ENCODE results near the gene PIWIL1. TPM values are rescaled to one million over a fixed set of nuclear protein-coding genes. Genes with fewer than 3 reads are reported as not detected.

Gene PIWIL1
- total RNA-seq, 1 experiment from 2014 or later = not detected

GRCh38 chr12:130335517-130336392, 1.9 kb upstream of the PIWIL1 start:
- Histone ChIP-seq H3K36me3 (ENCODE audit: control insufficient read depth in 1 of 2, insufficient read depth in 2 of 2, low read length in 2 of 2) (no peaks in the 10 kb centered on the region), H4K20me1 (ENCODE audit: insufficient read depth) (no peaks in the 10 kb centered on the region), H3K4me3 (replicated peaks in 1 of 2; ENCODE audit: low read depth in 1 of 2, low read length in 2 of 2) (no peak overlapping the region), H3K4me2 (ENCODE audit: low read length) (no peak overlapping the region), H3K9me2 (ENCODE audit: insufficient read depth) (no peaks in the 10 kb centered on the region), H3K27ac (ENCODE audit: low read depth, low read length) (no peak overlapping the region), H3K9ac (ENCODE audit: low read length) (no peak overlapping the region), H3K9me3 (ENCODE audit: control insufficient read depth in 1 of 2, insufficient read depth in 1 of 2, low read depth in 1 of 2, low read length in 2 of 2) (no peaks in the 10 kb centered on the region), H3K79me2 (ENCODE audit: insufficient read depth, low read length) (no peaks in the 10 kb centered on the region), H2AFZ (ENCODE audit: low read depth, low read length, poor library complexity, severe bottlenecking) (no peak overlapping the region), H3K27me3 (ENCODE audit: insufficient read depth, low read length) (no peaks in the 10 kb centered on the region), H3K4me1 (ENCODE audit: control insufficient read depth in 1 of 2, insufficient read depth in 2 of 2, low read length in 2 of 2) (no peaks in the 10 kb centered on the region)
- RAD21 ChIA-PET (ENCODE audit: low non-redundant PET in 1 of 2, low total read pairs in 2 of 2, uncharacterized antibody in 2 of 2, unreplicated experiment in 2 of 2) = no interaction called here
- no TSS peak for BruUV-seq (replicated peaks)
- ATAC-seq (peak; percentile 62), DNase-seq (ENCODE audit: low read depth, low spot score) (peak; percentile 40)
- POLR2A ChIA-PET = no interaction called here
- intact Hi-C loops (cut with micrococcal nuclease) = loop anchor here (1.0 to 10.0 kb wide), 3 partner anchors 288 to 1141 kb away; no protein-coding TSS in a partner anchor
- CTCF ChIA-PET = no interaction called here
- TF ChIP-seq JUND (IDR thresholded peaks at IDR 0.05) (no peak), EZH2 (IDR thresholded peaks at IDR 0.05) (no peak), SP1 (IDR thresholded peaks at IDR 0.05; ENCODE audit: low read depth) (no peak), FOSL1 (IDR thresholded peaks at IDR 0.05; ENCODE audit: low read depth) (no peak), RAD21 (IDR thresholded peaks at IDR 0.05; ENCODE audit: low read depth) (peak; percentile 62), REST (IDR thresholded peaks at IDR 0.05; ENCODE audit: low read depth) (no peak), POLR2A (IDR thresholded peaks at IDR 0.05; ENCODE audit: borderline replicate concordance, extremely low read depth, insufficient read depth, insufficient read length) (no peak), TCF7L2 (IDR thresholded peaks at IDR 0.05; ENCODE audit: borderline replicate concordance, extremely low read depth, insufficient read depth, insufficient read length) (no peak), ZFX (IDR thresholded peaks at IDR 0.05) (no peak)
- TF ChIP-seq, protein P1, sequence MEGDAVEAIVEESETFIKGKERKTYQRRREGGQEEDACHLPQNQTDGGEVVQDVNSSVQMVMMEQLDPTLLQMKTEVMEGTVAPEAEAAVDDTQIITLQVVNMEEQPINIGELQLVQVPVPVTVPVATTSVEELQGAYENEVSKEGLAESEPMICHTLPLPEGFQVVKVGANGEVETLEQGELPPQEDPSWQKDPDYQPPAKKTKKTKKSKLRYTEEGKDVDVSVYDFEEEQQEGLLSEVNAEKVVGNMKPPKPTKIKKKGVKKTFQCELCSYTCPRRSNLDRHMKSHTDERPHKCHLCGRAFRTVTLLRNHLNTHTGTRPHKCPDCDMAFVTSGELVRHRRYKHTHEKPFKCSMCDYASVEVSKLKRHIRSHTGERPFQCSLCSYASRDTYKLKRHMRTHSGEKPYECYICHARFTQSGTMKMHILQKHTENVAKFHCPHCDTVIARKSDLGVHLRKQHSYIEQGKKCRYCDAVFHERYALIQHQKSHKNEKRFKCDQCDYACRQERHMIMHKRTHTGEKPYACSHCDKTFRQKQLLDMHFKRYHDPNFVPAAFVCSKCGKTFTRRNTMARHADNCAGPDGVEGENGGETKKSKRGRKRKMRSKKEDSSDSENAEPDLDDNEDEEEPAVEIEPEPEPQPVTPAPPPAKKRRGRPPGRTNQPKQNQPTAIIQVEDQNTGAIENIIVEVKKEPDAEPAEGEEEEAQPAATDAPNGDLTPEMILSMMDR (IDR thresholded peaks at IDR 0.05 in 2 of 3, conservative IDR thresholded peaks at IDR 0.05 in 1 of 3; ENCODE audit: borderline replicate concordance in 1 of 3, insufficient read depth in 1 of 3, low read depth in 2 of 3, low read length in 2 of 3) = peak; percentile 28 to 68 (median 33); a peak in 5 of 6 replicates
